Cerebellar cortex (tissue), 1 donor: Measurements from ENCODE around the gene NMNAT2.
"Not testable (repeated sequence)": the region's sequence is repeated elsewhere in the genome, so short reads cannot be mapped to it uniquely, and the experiment has no call there.

Experiments used
- DNase-seq: peaks from one replicate; pipeline ENCODE4 v3.0.0-alpha.2; 2015; ENCODE audit warnings: low spot score

Gene NMNAT2

GRCh38 chr1:183262628-183263200 lies 155.5 kb downstream of the NMNAT2 start:
- no peak for DNase-seq

DNA sequence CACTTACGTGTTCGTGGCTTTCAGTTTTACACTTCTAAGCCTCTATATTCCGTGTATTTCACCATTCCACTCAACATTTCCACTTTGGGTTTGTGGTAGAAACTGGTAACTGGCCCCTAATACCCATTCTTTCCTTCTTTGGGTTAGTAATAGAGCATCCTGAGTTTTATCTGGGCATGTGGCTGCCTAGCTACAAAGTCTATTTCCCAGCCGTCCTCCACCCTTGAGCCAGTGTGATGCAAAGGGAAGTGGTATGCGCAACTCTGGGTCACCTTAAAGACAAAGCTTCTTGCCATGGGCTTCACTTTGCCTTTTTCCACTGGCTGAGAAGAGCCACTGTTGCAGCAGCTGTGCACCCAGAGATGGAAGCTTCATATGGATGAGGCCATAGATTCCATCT lies 158.3 kb downstream of the NMNAT2 start:
- DNase-seq, result no peak

DNA sequence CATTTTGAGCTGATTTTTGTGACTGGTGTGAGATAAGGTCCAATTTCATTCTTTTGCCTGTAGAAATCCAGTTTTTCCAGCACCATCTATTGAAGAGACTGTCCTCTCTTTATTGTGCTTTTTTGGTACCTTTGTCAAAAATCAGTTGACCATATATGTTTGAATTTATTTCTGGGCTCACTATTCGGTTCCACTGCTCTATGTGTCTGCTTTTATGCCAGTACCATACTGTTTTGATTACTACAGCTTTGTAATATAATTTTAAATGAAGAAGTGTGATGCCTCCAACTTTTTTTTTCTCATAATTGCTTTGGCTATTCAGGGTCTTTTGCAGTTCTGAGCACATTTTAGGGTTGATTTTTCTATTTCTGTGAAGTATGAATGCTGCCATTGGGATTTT lies 163.1 kb downstream of the NMNAT2 start:
- DNase-seq, result no peak

DNA sequence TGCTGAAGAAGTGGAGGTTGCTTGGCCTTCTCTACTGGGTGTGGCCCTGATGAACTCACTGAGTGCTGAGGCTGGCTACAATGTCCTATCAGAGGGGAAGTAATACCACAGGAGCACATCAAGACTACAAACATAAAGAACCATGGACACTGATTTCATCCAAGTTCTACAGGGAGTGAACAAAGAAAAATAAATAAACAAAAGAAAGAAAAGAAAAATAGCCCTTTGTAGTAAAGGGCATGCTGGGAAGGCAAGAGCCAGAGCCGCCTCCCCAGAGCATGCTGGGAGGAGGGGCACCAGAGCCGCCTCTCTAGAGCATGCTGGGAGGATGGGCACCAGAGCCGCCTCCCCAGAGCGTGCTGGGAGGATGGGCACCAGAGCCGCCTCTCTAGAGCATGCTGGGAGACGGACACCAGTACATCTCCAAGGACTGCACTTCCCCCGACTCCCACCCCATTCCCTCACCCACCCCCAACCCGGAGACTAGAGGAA lies 166.2 kb downstream of the NMNAT2 start:
- no peak for DNase-seq

GRCh38 chr1:183251101-183251958 lies 166.8 kb downstream of the NMNAT2 start:
- DNase-seq, result peak; percentile 38

- DNase-seq, result no peak
Observed at GRCh38 chr1:183249941-183250452, 168.2 kb downstream of the NMNAT2 start.

DNA sequence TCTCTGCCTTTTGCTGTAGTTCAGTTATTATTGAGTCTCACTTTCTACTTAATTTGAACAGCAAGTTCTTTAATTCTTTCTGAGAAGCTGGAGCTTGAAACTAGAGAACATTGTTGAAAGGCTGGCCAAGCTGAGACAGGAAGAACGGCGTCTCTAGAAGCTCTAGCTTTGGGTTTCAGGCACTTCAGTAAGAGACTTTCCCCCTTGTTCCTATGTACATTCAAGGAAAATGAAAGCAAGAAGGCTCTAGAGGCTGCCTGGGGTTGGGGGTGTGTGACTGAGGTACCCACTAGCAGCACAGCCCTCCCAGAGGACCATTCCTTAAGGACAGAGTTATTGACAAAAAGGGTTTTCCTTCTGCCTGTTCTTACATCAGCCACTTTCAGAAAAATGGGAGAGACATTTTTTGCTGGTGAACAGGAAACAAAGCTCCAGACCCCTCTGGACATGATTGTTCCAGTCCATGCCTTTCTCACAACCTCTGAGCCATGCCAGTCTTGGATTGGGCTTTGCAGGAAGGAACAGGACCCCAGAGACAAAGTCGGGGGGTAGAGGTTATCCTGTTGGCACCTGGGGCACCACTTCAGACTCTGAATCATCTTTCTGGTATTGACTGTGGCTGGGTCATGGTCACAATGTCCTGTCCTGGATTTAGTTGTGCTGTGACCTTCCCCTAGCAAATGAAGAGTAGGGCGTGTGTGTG lies 169.0 kb downstream of the NMNAT2 start:
- no peak for DNase-seq

DNA sequence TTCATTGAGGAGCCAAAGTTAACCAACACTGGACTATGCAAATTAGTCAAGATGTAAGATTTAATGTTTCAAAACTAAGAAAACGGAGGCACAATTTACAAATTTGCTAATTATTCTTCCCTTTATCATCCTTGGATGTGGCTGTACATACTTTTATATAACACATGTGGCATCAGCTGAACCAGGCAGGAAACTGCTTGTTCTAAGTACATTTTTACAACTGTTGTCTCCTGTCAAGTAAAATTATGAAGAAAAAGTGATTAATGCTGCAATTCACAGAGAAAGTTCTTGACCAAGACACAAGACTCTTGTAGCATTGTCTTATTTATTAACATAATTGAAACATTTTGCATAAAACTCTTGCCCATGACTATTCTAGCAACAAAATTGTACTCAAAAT lies 170.2 kb downstream of the NMNAT2 start:
- no peak for DNase-seq

DNA sequence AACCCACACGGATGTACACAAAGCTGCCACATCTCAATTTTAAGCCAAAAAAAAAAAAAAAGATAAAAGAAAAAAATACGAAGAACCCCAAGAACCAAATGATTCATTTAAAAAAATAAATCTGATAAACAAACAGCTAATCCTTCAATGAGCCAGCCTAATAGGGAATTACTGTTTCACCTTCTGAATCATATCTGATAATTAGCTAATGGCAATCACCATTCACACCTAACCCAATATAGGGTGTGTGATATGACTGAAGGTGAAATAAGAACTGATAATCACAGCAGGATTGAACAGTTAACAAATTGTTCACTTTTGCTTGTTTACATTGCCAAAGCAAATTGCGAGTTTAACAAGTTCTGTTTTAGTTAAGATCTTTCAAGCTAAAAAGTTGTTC lies 170.7 kb downstream of the NMNAT2 start:
- DNase-seq, result no peak

- DNase-seq, result no peak
Observed at GRCh38 chr1:183247066-183247465, 171.1 kb downstream of the NMNAT2 start.

DNA sequence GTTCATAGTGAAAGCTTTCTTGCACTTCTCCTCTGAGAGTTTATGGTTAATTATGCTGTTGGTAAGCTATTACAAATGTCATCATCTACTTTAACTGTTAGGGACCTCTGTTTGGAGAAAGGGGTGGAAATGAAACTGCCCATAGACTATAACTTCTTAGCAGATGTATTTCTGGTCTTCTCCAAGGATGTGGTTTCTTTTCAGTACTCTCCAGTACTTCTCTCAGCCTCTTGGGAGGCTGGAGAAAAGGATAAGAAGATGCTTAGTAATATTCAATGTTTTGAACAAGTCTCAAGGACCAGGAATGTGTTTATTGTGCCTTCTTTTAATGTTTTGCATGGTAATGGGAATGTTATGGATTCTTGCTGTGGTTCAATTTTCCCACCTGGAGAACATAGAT lies 171.7 kb downstream of the NMNAT2 start:
- no peak for DNase-seq

DNA sequence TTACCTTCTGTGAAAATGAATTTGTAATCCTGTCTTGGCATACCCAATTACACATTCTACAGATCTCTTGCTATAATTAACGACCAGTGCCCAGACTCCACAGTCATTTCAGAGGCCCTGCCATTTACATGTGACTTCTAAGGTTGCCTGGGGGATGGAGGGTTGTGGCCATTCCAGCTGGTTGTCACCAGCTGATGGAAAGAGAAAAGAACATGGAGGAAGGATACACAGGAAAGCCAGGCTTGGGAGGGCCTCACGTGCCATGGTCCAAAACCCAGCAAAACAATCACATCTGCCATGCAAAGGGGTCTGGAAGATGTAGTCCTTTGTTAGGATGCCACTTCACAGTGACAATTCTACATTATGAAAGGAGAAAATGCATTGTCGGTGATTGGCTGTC lies 172.8 kb downstream of the NMNAT2 start:
- DNase-seq, result no peak

DNA sequence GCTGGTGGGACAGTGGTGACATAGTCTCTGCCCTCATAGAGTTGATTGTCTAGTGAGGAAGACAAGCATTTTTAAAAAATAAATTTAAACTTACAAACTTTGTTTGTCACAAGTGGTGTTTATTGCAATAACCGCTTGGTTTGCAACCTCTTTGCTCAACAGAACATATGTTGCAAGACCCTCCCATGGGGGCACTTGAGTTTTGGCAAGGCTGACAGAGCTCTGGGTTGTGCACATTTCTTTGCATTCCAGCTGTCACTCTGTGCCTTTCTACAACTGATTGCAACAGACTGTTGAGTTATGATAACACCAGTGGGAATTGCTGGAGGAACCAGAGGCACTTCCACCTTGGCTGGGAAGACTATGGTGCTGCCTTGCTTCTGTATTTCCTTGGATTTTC lies 173.7 kb downstream of the NMNAT2 start:
- DNase-seq, result no peak

DNA sequence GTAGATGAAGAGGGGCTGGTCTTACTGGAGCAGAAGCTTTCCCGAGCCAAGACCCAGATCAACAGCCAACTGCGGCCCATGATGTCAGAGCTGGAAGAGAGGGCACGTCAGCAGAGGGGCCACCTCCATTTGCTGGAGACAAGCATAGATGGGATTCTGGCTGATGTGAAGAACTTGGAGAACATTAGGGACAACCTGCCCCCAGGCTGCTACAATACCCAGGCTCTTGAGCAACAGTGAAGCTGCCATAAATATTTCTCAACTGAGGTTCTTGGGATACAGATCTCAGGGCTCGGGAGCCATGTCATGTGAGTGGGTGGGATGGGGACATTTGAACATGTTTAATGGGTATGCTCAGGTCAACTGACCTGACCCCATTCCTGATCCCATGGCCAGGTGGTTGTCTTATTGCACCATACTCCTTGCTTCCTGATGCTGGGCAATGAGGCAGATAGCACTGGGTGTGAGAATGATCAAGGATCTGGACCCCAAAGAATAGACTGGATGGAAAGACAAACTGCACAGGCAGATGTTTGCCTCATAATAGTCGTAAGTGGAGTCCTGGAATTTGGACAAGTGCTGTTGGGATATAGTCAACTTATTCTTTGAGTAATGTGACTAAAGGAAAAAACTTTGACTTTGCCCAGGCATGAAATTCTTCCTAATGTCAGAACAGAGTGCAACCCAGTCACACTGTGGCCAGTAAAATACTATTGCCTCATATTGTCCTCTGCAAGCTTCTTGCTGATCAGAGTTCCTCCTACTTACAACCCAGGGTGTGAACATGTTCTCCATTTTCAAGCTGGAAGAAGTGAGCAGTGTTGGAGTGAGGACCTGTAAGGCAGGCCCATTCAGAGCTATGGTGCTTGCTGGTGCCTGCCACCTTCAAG lies 174.8 kb downstream of the NMNAT2 start:
- no peak for DNase-seq

DNA sequence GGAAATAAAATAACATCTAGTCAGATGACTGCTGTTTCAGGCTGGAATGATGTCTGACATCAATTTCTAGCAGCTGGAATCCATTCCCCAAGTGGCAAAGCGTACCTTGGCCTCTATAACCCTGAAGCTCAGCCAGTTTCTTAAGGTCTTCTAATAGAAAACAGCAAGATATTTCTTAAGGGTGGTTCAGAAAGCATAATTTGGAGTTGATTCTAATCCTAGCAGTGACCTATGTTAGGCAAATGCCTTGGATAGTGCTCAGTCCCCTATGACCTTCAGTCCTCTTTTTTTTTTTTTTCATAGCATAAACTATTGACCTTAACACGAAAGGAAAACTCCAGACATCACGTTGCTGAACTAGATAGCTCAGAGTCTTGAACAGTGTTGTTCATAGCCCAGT lies 175.6 kb downstream of the NMNAT2 start:
- DNase-seq, result no peak

GRCh38 chr1:183241471-183241870 lies 176.7 kb downstream of the NMNAT2 start:
- no peak for DNase-seq

GRCh38 chr1:183240853-183241252 lies 177.3 kb downstream of the NMNAT2 start:
- DNase-seq, result not testable (repeated sequence)

DNA sequence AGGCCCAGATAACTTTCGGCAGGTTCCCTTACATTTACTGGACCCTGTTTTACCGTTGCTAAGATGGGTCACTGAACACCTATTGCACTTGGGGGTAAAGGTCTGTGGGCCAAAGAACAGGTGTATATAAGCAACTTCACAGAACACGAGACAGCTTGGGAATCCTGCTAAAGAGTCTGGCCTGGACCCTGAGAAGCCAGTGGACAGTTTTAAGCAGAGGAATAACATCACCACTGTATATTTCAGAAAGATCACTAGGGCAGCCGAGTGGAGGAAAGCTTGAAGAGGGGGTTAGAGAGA lies 177.7 kb downstream of the NMNAT2 start:
- no peak for DNase-seq

DNA sequence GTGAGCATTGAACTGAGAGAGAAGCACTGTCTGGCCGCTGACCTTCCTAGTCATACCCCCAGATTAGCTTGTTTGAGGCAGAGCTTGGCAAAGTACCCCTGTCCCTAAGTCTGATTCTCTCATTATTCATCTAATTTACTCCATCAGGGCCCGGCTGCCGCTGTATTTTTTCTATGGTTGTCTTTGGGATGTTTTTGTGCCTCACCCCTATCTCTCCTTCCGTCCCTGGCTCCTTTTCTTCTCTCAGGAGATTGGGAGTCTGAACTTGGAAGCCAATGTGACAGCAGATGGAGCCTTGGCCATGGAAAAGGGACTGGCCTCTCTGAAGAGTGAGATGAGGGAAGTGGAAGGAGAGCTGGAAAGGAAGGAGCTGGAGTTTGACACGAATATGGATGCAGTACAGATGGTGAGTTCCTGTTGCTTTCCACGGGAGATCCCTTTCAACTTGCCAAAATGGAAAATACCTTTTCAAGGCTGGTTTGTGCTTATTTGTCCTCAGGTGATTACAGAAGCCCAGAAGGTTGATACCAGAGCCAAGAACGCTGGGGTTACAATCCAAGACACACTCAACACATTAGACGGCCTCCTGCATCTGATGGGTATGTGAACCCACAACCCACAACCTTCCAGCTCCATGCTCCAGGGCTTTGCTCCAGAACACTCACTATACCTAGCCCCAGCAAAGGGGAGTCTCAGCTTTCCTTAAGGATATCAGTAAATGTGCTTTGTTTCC lies 178.2 kb downstream of the NMNAT2 start:
- peak; percentile 98 for DNase-seq

DNA sequence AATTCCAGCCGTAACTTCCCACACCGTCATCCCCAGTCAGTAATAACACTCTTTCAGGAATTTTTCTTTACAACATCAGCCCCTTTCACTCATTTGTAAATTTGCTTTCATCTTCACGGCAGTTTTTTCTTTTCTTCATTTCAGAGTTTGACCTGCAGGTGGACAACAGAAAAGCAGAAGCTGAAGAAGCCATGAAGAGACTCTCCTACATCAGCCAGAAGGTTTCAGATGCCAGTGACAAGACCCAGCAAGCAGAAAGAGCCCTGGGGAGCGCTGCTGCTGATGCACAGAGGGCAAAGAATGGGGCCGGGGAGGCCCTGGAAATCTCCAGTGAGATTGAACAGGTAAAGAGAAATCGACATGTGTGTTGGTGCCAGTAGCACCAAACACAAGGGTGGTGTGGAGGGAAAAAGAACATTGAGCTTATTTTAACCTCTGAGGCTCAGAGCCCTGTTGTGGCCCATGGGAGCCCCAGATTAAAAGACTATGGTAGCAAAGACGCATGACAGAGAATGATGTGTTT lies 178.9 kb downstream of the NMNAT2 start:
- DNase-seq, result no peak

GRCh38 chr1:183238071-183238470 lies 180.1 kb downstream of the NMNAT2 start:
- DNase-seq, result no peak
